Smooth muscle cell of the brain vasculature (primary cell): Measurements from ENCODE around the gene CEP89.
"Not testable (repeated sequence)": the region's sequence is repeated elsewhere in the genome, so short reads cannot be mapped to it uniquely, and the experiment has no call there.

Experiments used
- DNase-seq: peaks from one replicate; pipeline ENCODE4 v3.0.0-alpha.2; 2012; ENCODE audit warnings: low read depth, low spot score

Gene CEP89

GRCh38 chr19:32895384-32895783, 76.4 kb downstream of the CEP89 start:
- no peak for DNase-seq

DNA sequence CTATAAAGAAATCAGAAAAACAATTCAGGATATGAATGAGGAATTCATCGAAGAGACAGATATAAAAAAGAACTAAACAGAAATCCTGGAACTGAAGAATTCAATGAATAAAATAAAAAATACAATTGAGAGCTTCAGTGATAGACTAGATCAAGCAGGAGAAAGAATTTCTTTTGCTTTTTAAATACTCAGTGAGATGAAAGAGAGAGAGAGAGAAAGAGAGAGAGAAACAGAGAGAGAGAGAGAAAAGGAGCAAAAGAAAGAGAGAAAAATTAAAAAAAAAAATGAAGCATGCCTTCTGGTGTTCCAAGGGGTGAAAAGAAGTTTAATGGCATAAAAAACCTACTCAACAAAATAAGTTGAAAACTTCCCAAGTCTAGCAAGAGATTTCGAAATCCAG, 80.1 kb downstream of the CEP89 start:
- no peak for DNase-seq

GRCh38 chr19:32890841-32891240, 80.9 kb downstream of the CEP89 start:
- DNase-seq, result no peak

GRCh38 chr19:32890326-32890725, 81.4 kb downstream of the CEP89 start:
- DNase-seq, result no peak

DNA sequence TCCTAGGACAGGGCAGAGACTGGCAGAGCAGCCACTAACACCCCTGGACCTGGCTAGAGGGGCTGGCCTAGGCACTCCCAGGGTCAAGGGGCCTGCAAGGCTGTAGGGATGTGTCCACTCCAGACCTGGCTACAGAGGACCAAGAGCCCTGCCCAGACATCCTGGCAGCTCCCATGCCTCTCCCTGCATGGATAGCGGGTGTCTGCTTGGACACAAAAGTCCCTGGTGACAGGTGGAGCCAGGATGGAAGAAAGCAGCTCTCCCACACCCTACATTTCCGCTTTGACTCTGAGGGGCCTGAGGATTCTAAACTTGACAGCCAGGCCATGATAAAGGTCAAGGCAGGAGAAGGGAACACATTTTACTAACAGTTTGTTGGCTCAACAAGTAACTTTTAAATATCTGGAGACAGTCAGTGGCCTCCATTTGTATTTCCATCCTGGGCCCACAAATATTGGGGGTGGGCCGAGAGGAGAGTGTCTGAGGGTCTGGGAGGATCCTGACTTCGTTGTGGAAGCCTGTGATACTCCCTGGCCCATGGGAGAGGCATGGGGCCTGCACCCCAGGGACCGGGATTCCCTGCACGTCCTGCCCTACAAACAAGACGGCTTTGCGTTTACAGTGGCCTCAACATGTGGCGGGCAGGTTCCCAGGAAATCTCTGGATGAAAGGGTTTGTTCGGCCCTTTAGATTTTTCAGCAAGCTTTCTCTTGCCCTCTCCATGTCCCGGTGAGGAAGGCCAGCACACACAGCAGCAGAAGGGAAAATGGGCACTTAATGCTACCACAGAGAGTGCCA, 82.4 kb downstream of the CEP89 start:
- no peak for DNase-seq

GRCh38 chr19:32887572-32888215, 84.1 kb downstream of the CEP89 start:
- DNase-seq, result no peak

DNA sequence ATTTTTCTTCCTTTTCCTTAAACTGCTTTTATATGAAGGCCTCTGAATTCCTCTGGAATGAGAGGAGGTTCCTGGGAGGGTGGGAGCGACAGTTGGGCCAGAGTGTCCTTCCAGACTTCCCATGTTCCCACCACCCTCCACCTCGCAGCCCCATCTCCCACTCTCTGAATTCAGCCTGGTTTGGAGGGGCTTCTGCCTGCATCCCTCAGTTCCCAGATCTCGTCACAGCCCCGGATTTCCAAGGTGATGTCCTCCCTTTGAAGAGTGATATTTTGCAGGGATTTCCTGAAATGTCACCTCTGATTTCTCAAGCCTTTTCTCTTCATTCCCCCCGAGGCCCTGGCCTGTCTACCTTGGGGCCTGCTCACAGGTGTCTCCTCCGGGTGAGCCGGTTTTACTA, 85.5 kb downstream of the CEP89 start:
- DNase-seq, result no peak

- DNase-seq, result not testable (repeated sequence)
Measured at GRCh38 chr19:32885255-32885654, 86.5 kb downstream of the CEP89 start.

DNA sequence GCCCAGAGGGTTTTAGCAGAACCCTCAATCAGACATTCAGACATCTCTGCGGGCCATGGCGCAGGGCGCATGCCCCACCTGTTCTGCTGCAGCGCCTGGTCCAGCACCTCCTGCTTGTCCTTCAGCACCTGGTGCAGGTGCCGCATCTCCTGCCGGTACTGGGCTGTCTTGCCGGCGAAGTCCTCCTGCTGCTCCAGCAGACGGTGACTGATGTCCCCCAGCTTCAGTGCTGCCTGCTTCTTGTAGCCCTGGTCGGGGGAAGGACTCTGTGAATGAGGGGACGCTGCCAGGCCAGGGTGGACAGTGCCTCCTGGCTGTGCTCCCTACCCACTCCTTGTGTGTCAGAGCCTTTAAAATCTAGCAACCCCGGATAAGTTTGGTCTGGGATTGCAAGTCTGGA, 90.0 kb downstream of the CEP89 start:
- DNase-seq, result no peak

GRCh38 chr19:32880622-32881021, 91.1 kb downstream of the CEP89 start:
- no peak for DNase-seq

DNA sequence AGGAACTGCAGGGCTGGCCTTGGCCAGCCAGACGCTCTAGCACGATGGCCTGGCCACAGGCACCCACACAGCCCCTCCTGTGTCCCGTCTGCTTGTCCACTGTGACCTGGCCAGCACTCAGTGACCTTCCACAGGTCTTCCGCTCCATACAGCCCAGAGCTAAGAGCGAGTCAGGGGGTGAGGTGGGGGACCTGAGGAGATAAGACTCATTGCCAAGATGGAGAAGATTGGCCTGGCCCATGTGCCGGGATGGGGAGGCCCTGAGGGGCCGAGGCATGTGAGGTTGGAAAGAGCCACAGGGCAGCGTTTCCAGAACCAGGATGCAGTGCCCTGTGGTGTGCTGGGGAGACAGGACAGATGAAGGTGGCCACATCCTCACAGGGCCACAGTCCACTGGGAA, 92.0 kb downstream of the CEP89 start:
- no peak for DNase-seq

DNA sequence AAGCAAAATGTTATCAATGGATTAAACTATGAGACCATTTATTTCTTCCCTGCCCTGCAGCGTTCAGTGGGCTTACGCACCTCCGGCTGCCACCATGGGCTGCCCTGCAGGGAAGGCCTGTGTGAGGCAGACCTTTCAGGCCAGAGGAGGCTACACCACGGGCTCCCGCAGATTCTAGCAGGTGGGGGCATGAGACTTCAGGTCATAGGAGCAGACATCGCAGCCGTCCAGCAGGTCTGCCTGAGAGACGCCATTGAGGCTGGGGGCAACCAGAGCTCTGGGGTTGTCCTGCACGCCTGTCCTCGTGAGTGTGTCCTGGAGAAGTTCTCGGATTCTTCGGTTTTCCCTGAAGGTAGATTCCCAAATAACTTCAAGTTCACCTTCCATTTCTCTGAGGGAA, 92.8 kb downstream of the CEP89 start:
- no peak for DNase-seq

GRCh38 chr19:32877977-32878745, 93.6 kb downstream of the CEP89 start:
- no peak for DNase-seq

- no peak for DNase-seq
Measured at GRCh38 chr19:32877323-32877912, 94.3 kb downstream of the CEP89 start.

- peak; percentile 50 for DNase-seq
Measured at GRCh38 chr19:32876919-32877285, 94.9 kb downstream of the CEP89 start.

- DNase-seq, result no peak
Measured at GRCh38 chr19:32876236-32876918, 95.4 kb downstream of the CEP89 start.

- no peak for DNase-seq
Measured at GRCh38 chr19:32875428-32875827, 96.3 kb downstream of the CEP89 start.

- no peak for DNase-seq
Measured at GRCh38 chr19:32874605-32875004, 97.2 kb downstream of the CEP89 start.

DNA sequence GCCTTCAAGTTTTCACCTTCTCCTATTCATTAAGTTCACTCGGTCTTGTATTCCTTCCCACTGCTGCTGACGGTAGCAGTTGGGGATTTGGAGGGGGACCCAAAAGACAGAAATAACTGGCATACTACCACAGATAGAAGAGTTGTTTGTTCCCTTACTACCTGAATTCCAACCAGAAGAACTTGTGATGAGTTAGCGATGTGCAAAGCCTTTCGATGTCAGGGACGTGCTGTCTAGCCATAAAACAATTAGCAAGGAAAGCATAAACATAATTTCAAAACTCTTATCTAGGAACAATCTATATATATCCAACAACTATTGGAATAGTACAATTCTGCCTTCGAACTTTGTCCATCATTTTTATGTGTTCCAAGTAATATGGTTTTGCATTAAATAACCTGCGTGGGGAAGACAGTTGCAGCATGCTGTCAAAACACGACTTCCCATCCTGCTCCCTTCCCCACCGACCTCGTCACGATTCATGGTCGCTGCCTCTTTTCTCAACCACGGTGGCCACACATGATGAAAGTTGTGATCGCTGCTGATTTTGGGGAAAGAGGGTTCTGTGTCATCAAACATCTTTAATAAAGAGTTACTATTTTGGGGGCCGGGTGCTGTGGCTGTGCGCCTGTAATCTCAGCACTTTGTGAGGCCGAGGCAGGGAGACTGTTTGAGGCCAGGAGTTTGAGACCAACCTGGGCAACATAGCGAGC, 98.4 kb downstream of the CEP89 start:
- no peak for DNase-seq

GRCh38 chr19:32872391-32872790, 99.4 kb downstream of the CEP89 start:
- no peak for DNase-seq

DNA sequence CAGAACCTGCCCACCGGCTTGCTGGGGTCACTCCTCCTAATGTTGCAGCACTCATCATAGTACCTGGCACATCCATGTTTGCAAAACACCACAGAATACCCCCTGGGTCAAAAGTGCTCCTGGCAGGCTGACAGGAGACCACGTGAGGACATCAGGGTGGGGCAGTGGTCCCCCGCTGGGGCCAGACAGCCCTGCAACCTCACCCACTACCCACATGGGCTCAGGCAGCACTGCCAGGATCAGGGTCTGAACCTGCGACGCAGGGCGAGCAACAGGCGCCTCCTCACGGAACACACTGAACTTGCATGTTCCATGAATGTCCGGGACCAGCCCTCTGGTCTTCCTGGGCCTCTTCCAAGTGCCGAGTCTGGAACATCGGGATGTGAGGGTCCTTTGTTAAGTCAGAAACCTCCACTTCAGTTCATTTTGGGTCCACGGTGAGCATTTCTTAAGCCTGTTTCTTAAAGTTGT, 100.7 kb downstream of the CEP89 start:
- no peak for DNase-seq
